ENCODE measurements around the gene CYP24A1. TPM values are rescaled to one million over a fixed set of nuclear protein-coding genes. Genes with fewer than 3 reads are reported as not detected.

The CYP24A1 gene
- total RNA-seq, 1 experiment from 2014 or later: 1.2 TPM

DNA sequence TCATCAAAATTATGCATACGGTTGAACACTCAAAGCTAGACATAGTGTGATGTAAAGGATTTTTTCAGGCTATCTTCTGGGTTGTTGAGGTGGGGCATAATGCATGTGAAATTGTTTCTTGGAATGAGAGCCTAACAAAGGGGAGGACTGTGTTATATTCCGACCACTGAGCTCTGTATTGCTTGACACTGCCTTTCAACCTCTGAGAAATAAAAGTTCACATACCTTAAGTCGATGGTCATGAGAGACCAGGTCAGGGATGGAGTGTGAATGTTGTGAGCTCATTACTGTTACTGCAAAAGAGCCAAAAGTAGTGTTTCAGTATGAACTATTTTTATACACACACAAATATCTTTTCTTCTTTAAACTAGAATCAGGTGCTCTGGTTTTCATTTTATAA lies 39.1 kb upstream of the CYP24A1 start:
- H3K4me2 ChIP-seq (ENCODE audit: low read length): no peak overlapping the region
- no peaks in the 10 kb centered on the region for H3K9me2 ChIP-seq (replicated peaks; ENCODE audit: low read length)
- ATAC-seq (no peak), DNase-seq (no peak)
- H3K27me3 ChIP-seq (ENCODE audit: low read length): no peaks in the 10 kb centered on the region
- H3K36me3 ChIP-seq (ENCODE audit: low read depth, low read length): peaks cover 26% of the 10 kb centered on the region; the same call in 1 of the 2 replicates
- no TSS peak for BruUV-seq (replicated peaks)
- TF ChIP-seq EZH2 (IDR thresholded peaks at IDR 0.05; ENCODE audit: low read length, unreplicated experiment) (no peak), EZH2phosphoT487 (IDR thresholded peaks at IDR 0.05; ENCODE audit: borderline replicate concordance, low read length) (no peak)
- TF ChIP-seq, protein P1, sequence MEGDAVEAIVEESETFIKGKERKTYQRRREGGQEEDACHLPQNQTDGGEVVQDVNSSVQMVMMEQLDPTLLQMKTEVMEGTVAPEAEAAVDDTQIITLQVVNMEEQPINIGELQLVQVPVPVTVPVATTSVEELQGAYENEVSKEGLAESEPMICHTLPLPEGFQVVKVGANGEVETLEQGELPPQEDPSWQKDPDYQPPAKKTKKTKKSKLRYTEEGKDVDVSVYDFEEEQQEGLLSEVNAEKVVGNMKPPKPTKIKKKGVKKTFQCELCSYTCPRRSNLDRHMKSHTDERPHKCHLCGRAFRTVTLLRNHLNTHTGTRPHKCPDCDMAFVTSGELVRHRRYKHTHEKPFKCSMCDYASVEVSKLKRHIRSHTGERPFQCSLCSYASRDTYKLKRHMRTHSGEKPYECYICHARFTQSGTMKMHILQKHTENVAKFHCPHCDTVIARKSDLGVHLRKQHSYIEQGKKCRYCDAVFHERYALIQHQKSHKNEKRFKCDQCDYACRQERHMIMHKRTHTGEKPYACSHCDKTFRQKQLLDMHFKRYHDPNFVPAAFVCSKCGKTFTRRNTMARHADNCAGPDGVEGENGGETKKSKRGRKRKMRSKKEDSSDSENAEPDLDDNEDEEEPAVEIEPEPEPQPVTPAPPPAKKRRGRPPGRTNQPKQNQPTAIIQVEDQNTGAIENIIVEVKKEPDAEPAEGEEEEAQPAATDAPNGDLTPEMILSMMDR (conservative IDR thresholded peaks at IDR 0.05; ENCODE audit: low read depth, low read length): no peak
- H3K9me3 ChIP-seq (ENCODE audit: low read length): no peaks in the 10 kb centered on the region
- no peak overlapping the region for H3K4me3 ChIP-seq (ENCODE audit: low read length)
- H3K79me2 ChIP-seq (ENCODE audit: low read length): peaks cover 62% of the 10 kb centered on the region
- peaks cover 24% of the 10 kb centered on the region; the same call in 1 of the 2 replicates for H4K20me1 ChIP-seq (ENCODE audit: low read length)
- POLR2A ChIA-PET (ENCODE audit: unreplicated experiment): no interaction called here
- CTCF ChIA-PET: interaction anchor here (0.6 to 0.8 kb wide), 2 partner anchors 116 to 665 kb away, joined by 4 to 5 read pairs; no protein-coding TSS in a partner anchor
- no peak overlapping the region for H3K27ac ChIP-seq (ENCODE audit: low read length)
- H2AFZ ChIP-seq (ENCODE audit: low read length): no peak overlapping the region
- no peaks in the 10 kb centered on the region for H3F3A ChIP-seq (ENCODE audit: low read length, unreplicated experiment)
- intact Hi-C loops (cut with micrococcal nuclease): no loop called here
- H3K9ac ChIP-seq (ENCODE audit: low read length): no peak overlapping the region
- H3K4me1 ChIP-seq (ENCODE audit: insufficient read depth, low read length): peaks cover 13% of the 10 kb centered on the region

DNA sequence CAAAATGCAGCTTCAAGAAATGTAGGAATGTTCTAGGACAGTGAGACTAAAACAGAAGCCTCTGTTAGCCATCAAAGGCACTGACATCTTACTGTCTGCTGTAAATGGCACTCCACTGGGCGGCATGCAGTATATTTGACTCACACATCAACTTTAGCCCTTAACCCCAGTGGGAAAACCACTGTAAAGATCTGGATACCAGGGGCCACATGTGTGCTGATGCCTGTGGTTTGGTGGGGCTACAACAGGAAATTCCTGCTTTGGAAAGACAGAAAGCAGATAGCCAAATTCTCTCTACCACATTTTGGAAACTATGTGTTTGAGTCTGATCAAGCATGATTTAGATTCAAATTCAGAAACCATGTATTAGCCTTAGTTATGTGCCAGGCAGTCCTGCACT lies 38.4 kb upstream of the CYP24A1 start:
- ATAC-seq (no peak), DNase-seq (no peak)
- H2AFZ ChIP-seq (ENCODE audit: low read length): no peak overlapping the region
- H3K27ac ChIP-seq (ENCODE audit: low read length): no peak overlapping the region
- peaks cover 64% of the 10 kb centered on the region for H3K79me2 ChIP-seq (ENCODE audit: low read length)
- peaks cover 24% of the 10 kb centered on the region; the same call in 1 of the 2 replicates for H4K20me1 ChIP-seq (ENCODE audit: low read length)
- H3K9ac ChIP-seq (ENCODE audit: low read length): no peak overlapping the region
- H3K36me3 ChIP-seq (ENCODE audit: low read depth, low read length): peaks cover 24% of the 10 kb centered on the region; the same call in 1 of the 2 replicates
- POLR2A ChIA-PET (ENCODE audit: unreplicated experiment): no interaction called here
- BruUV-seq (replicated peaks): no TSS peak
- no peaks in the 10 kb centered on the region for H3K9me3 ChIP-seq (ENCODE audit: low read length)
- no peak overlapping the region for H3K4me3 ChIP-seq (ENCODE audit: low read length)
- no peaks in the 10 kb centered on the region for H3K9me2 ChIP-seq (replicated peaks; ENCODE audit: low read length)
- TF ChIP-seq EZH2 (IDR thresholded peaks at IDR 0.05; ENCODE audit: low read length, unreplicated experiment) (no peak), EZH2phosphoT487 (IDR thresholded peaks at IDR 0.05; ENCODE audit: borderline replicate concordance, low read length) (no peak)
- TF ChIP-seq, protein P1 (conservative IDR thresholded peaks at IDR 0.05; ENCODE audit: low read depth, low read length): no peak
- H3K4me1 ChIP-seq (ENCODE audit: insufficient read depth, low read length): peaks cover 13% of the 10 kb centered on the region
- no peak overlapping the region for H3K4me2 ChIP-seq (ENCODE audit: low read length)
- no peaks in the 10 kb centered on the region for H3K27me3 ChIP-seq (ENCODE audit: low read length)
- CTCF ChIA-PET: interaction anchor here (0.8 kb wide), 1 partner anchor 116 kb away, joined by 5 read pairs; no protein-coding TSS in a partner anchor
- intact Hi-C loops (cut with micrococcal nuclease): no loop called here
- no peaks in the 10 kb centered on the region for H3F3A ChIP-seq (ENCODE audit: low read length, unreplicated experiment)

DNA sequence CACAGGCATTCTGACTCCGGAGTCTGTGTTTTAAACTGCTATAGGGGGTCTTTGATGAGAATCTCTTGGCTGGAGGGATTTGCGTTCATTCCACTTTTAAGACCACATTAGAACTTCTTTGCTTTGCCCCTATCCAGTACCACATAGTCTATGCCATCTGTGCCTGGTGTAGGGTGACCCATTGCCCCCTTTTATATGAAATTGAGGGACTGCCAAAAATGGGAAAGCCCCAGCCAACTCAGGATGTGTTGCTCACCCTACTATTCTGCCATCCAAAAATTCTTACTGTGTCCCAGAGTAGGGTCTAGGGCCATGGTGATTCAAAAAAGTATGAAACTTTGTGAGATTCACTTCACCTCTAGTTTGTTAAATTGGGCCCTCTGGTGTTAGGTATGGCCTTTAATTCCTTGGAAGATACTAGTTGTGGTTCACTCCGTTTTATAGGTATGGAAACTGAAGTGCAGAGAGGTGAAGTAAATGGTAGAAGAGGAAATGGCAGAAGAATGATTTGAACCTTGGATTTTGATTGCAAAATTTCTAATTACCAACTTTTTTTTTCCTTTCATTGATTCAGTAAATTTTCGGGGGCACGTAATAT lies 35.5 kb upstream of the CYP24A1 start:
- peak overlapping the region; percentile 94 for H3K9ac ChIP-seq (ENCODE audit: low read length)
- TSS peak; percentile 42 for BruUV-seq (replicated peaks)
- H3K4me2 ChIP-seq (ENCODE audit: low read length): peak overlapping the region; percentile 82
- no peaks in the 10 kb centered on the region for H3K9me3 ChIP-seq (ENCODE audit: low read length)
- peaks cover 13% of the 10 kb centered on the region for H3K4me1 ChIP-seq (ENCODE audit: insufficient read depth, low read length)
- peaks cover 64% of the 10 kb centered on the region for H3K79me2 ChIP-seq (ENCODE audit: low read length)
- no peak for TF ChIP-seq EZH2phosphoT487 (IDR thresholded peaks at IDR 0.05; ENCODE audit: borderline replicate concordance, low read length)
- TF ChIP-seq, protein P1 (conservative IDR thresholded peaks at IDR 0.05; ENCODE audit: low read depth, low read length): peak; percentile 31; the same call in 1 of the 2 replicates
- H3F3A ChIP-seq (ENCODE audit: low read length, unreplicated experiment): no peaks in the 10 kb centered on the region
- peak overlapping the region; percentile 79 for H3K4me3 ChIP-seq (ENCODE audit: low read length)
- DNase-seq (no peak), ATAC-seq (no peak)
- intact Hi-C loops (cut with micrococcal nuclease): loop anchor here (5.0 to 10.0 kb wide), 2 partner anchors 262 to 635 kb away; no protein-coding TSS in a partner anchor
- H4K20me1 ChIP-seq (ENCODE audit: low read length): peaks cover 24% of the 10 kb centered on the region; the same call in 1 of the 2 replicates
- H2AFZ ChIP-seq (ENCODE audit: low read length): no peak overlapping the region
- 0 out of 2 replicates have a peak, but pooled peaks cover 6% of the 10 kb centered on the region for H3K36me3 ChIP-seq (ENCODE audit: low read depth, low read length)
- H3K27ac ChIP-seq (ENCODE audit: low read length): no peak overlapping the region
- H3K27me3 ChIP-seq (ENCODE audit: low read length): no peaks in the 10 kb centered on the region
- ChIA-PET CTCF (interaction anchor here (0.6 to 0.7 kb wide), 2 partner anchors 54 to 173 kb away, joined by 3 to 10 read pairs; no protein-coding TSS in a partner anchor), POLR2A (ENCODE audit: unreplicated experiment) (no interaction called here)
- no peaks in the 10 kb centered on the region for H3K9me2 ChIP-seq (replicated peaks; ENCODE audit: low read length)

Measured in PC-3 (cell line).